Epithelial cell of proximal tubule (primary cell): ENCODE measurements around the gene RBKS. TPM values are rescaled to one million over a fixed set of nuclear protein-coding genes. Genes with fewer than 3 reads are reported as not detected.

Source experiments
- DNase-seq: peaks from one replicate; pipeline ENCODE4 v3.0.0-alpha.2; 2011; ENCODE audit warnings: low read depth
- H3K4me3 ChIP-seq: 2 replicates; pipeline ENCODE4 v1.5.1; 2011; ENCODE audit warnings: low read depth, mild to moderate bottlenecking, low read length
- total RNA-seq: library from RNA; depleted of rRNA; stranded (reverse); fragments of >200 nt; gene quantifications from 2 replicates; pipeline ENCODE4 v1.2.3, GENCODE V29; 2015
- TF ChIP-seq, protein P1 (sequence below): conservative IDR thresholded peaks from 2 replicates; pipeline ENCODE4 v1.5.1; 2012; ENCODE audit warnings: low read depth, mild to moderate bottlenecking, low read length

RBKS gene
- total RNA-seq, 1 donor from 2014 or later, result 2.7 TPM

DNA sequence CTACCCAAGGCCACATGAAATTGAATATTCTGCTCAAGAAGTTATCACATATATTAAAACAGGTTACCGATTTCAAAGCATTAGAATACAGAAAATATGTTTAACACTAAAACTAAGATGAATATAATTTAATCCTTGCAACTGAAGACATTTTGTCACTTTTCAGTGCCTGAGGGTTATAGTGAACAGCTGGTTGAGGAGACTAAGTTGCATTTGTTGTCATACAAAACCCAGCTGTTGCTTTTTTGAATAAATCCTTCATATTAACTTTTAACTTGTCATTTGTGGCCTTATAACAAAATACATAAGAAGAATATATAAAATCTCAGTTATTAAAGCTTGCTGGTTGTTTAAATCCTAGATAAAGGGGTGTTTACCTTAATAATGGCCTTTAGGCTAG is 37.5 kb downstream of the RBKS start:
- H3K4me3 ChIP-seq, result no peak overlapping the region
- TF ChIP-seq, protein P1, sequence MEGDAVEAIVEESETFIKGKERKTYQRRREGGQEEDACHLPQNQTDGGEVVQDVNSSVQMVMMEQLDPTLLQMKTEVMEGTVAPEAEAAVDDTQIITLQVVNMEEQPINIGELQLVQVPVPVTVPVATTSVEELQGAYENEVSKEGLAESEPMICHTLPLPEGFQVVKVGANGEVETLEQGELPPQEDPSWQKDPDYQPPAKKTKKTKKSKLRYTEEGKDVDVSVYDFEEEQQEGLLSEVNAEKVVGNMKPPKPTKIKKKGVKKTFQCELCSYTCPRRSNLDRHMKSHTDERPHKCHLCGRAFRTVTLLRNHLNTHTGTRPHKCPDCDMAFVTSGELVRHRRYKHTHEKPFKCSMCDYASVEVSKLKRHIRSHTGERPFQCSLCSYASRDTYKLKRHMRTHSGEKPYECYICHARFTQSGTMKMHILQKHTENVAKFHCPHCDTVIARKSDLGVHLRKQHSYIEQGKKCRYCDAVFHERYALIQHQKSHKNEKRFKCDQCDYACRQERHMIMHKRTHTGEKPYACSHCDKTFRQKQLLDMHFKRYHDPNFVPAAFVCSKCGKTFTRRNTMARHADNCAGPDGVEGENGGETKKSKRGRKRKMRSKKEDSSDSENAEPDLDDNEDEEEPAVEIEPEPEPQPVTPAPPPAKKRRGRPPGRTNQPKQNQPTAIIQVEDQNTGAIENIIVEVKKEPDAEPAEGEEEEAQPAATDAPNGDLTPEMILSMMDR, result no peak
- DNase-seq, result no peak

DNA sequence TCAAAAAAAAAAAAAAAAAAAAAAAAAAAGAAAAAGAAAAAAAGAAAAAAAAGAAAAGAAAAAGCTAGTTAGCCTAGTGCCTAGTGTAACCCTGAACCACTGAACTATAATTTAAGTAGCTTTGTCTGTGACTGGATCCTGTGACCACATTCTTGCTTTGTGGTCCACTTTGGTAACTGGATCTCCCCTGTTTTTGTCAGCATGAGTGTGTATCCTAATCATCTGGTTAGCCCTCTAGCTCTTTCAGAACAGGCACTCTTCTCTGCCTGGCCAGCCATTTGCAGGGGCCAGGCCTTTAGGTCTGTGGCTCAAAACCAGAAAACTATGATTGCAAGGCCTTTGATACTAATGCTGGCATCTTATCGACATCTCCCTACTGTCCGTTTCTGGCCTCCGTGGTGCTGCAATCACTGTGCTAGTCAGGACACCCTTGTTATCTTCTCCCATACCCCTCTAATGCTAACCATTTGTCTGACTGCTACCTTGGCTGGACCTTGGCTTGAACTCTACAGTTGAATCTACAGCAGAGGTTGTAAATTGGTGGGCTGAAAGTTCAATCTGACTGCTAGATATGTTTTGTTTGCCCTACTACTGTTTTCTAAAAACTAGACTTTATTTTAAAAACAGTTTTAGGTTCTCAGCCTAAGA is 40.5 kb downstream of the RBKS start:
- TF ChIP-seq, protein P1, result no peak
- no peak overlapping the region for H3K4me3 ChIP-seq
- no peak for DNase-seq

DNA sequence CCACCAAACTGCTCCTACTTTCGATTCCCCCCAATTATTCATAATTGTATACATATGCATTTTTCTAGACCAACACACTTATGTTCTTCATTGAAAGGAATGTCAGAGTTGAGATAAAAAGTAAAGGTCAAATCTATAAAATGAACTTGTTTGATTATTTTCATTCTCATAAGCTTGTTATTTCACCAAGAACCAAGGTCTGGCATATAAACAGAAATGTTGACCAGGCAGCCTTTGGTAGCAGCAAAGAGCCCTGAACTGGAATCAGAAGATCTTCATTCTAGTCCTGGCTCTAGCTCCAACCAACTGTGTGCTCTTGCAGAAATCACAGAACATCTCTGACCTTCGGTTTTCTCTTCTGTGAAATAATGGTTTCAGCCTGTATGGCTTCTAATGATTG is 42.9 kb downstream of the RBKS start:
- no peak for DNase-seq
- TF ChIP-seq, protein P1, result no peak
- no peak overlapping the region for H3K4me3 ChIP-seq

DNA sequence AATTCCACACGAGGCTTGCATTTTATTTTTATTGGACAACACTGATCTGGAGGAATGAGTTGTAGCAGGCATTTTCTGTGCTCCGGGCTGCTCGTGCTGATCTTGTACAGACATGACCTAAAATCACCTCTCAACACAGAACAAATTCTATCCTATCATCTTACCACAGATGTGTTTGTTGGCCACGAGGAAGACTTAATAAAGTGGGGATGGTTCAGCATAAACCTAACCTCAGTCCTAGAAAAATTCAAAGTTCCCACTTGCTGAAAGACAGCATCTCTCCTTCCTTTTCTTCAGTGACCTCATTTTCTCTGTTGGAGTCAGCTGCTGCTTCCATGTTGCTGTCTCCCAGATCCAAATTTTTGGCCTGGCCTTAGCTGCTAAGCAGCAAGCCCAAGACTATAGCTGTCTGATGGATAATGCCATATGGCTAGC is 45.3 kb downstream of the RBKS start:
- no peak for DNase-seq
- TF ChIP-seq, protein P1, result no peak
- no peak overlapping the region for H3K4me3 ChIP-seq

DNA sequence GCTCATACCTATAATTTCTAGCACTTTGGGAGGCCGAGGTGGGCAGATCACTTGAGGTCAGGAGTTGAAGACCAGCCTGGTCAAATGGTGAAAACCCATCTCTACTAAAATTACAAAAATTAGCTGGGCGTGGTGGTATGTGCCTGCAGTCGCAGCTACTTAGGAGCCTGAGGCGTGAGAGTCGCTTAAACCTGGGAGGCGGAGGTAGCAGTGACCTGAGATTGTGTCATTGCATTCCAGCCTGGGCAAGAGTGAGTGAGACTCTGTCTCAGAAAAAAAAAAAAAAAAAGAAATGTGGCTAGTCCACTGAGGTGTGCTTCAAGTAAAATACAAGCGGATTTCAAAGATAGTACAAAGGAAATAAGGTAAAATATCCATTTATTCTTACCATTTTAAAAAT is 46.2 kb downstream of the RBKS start:
- TF ChIP-seq, protein P1, result no peak
- no peak for DNase-seq
- H3K4me3 ChIP-seq, result no peak overlapping the region

DNA sequence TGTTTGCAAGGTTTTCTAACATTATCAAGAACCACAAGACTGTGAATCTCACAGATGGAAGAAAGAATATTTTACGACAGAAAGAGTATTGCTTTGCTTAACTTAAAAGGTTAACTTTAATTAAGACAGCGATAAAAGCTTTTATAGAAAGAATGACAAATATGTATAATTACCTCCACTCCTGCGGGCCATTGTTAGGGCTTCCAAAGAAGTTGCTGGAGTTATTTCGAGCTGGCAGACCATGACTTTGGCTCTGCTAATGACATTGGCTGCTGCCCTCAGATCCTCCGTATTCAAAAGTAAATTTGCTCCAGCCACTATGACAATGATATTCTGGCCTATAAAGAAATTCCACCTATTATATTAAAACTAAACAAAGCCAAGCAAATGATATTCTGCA is 47.3 kb downstream of the RBKS start:
- TF ChIP-seq, protein P1, result no peak
- no peak for DNase-seq
- no peak overlapping the region for H3K4me3 ChIP-seq

DNA sequence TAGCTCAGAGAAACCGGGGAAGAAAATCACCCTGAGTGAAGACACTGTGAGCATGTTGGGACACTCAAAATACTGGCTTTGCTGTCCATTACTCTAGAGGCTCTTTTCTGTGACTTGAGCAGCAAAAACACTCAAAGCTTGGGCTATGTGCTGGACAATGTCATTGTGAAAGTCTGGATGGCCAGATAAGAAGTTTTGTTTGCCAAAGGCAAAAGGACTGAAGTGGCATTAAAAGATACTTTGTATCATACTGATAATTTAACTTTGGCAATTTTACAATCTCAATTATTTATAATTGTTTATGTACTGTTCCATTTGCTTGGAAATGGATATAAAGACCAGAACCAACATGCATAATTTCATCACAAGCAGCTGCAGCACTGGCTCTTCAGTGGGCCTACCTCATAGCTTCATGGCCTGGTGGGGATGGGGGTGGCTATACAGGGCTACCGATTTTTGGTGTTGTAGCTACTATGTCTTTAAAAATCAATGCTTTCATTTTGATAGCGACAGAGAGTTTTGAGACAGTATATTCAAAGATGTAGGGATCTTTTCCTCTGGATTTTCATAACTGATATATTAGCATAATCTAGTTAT is 51.1 kb downstream of the RBKS start:
- no peak for DNase-seq
- TF ChIP-seq, protein P1, result no peak

More for the DNA sequence above, 51.1 kb downstream of the RBKS start:
- no peak overlapping the region for H3K4me3 ChIP-seq
